Liver (tissue), 9 donors: Measurements from ENCODE around the gene SIRPB1. TPM values are rescaled to one million over a fixed set of nuclear protein-coding genes. Genes with fewer than 3 reads are reported as not detected.

Source experiments
- DNase-seq: peaks from one replicate; pipeline ENCODE4 v3.0.0-alpha.2; 2017; ENCODE audit warnings: low spot score
- H3K27ac ChIP-seq, 2 donors: one replicate each; pipeline ENCODE4 v1.7.0; 2013; ENCODE audit warnings: inconsistent platforms in 2 of 2, low read length in 2 of 2, control low read depth in 1 of 2, low read depth in 1 of 2, mild to moderate bottlenecking in 1 of 2
- H3K27me3 ChIP-seq, 4 donors: one replicate each; pipeline versions ENCODE4 v1.6.1 to v1.7.0; 2013; ENCODE audit warnings: low read length in 3 of 4, inconsistent platforms in 1 of 4, mild to moderate bottlenecking in 1 of 4, moderate library complexity in 1 of 4; ENCODE audit not compliant: control insufficient read depth in 4 of 4, insufficient read depth in 4 of 4
- H3K36me3 ChIP-seq, 4 donors: one replicate each; pipeline versions ENCODE4 v1.6.1 to v1.7.0; 2013; ENCODE audit warnings: low read length in 3 of 4, mild to moderate bottlenecking in 3 of 4, low read depth in 1 of 4, moderate library complexity in 1 of 4; ENCODE audit not compliant: control insufficient read depth in 4 of 4, insufficient read depth in 3 of 4
- H3K4me1 ChIP-seq, 4 donors: one replicate each; pipeline versions ENCODE4 v1.6.1 to v1.7.0; 2013; ENCODE audit warnings: low read length in 3 of 4, mild to moderate bottlenecking in 3 of 4, moderate library complexity in 1 of 4; ENCODE audit not compliant: control insufficient read depth in 4 of 4, insufficient read depth in 4 of 4
- H3K4me3 ChIP-seq, 3 donors: one replicate each; pipeline versions ENCODE4 v1.6.1 to v1.7.0; 2013; ENCODE audit warnings: low read length in 3 of 3, control low read depth in 1 of 3, low read depth in 1 of 3, mild to moderate bottlenecking in 1 of 3
- H3K9ac ChIP-seq, 2 donors: one replicate each; pipeline ENCODE4 v1.7.0; 2013; ENCODE audit warnings: low read length in 2 of 2, mild to moderate bottlenecking in 2 of 2, moderate library complexity in 2 of 2, control low read depth in 1 of 2, low read depth in 1 of 2
- H3K9me3 ChIP-seq, 4 donors: one replicate each; pipeline versions ENCODE4 v1.6.1 to v1.7.0; 2013; ENCODE audit warnings: low read length in 3 of 4; ENCODE audit not compliant: control insufficient read depth in 4 of 4
- CTCF ChIP-seq: fragments of 150-350 bp; IDR thresholded peaks from 2 replicates; pipeline ENCODE4 v1.5.1; 2017; ENCODE audit warnings: improper control_type of control experiment, low read depth, low read length; ENCODE audit not compliant: missing input control
- EGR1 ChIP-seq, 2 donors: IDR thresholded peaks; 2 replicates each; pipeline ENCODE4 v1.6.1; 2016 to 2018; ENCODE audit warnings: antibody characterized with exemption in 2 of 2, low read depth in 2 of 2
- HNF4G ChIP-seq: IDR thresholded peaks from 2 replicates; pipeline ENCODE4 v1.6.1; 2016; ENCODE audit warnings: antibody characterized with exemption
- JUND ChIP-seq, 2 donors: IDR thresholded peaks; 2 replicates each; pipeline ENCODE4 v1.6.1; 2016; ENCODE audit warnings: antibody characterized with exemption in 2 of 2
- NR2F2 ChIP-seq: IDR thresholded peaks from 2 replicates; pipeline ENCODE4 v1.6.1; 2016; ENCODE audit warnings: antibody characterized with exemption
- TAF1 ChIP-seq: conservative IDR thresholded peaks from 2 replicates; pipeline ENCODE4 v1.6.1; 2016; ENCODE audit warnings: antibody characterized with exemption, mild to moderate bottlenecking
- YY1 ChIP-seq: IDR thresholded peaks from 2 replicates; pipeline ENCODE4 v1.6.1; 2016; ENCODE audit warnings: antibody characterized with exemption, mild to moderate bottlenecking
- WGBS: extraction: QIAGEN DNeasy Blood & Tissue Kit; methylation state at CpG from one replicate; pipeline ENCODE4 v1.1.7; 2013; 5-methylcytosine and 5-hydroxymethylcytosine counted together
- polyA plus RNA-seq, 2 donors: library from polyadenylated mRNA; stranded (reverse) in 1 of 2; unstranded in 1 of 2; fragments of 200-250 nt in 1 of 2; fragments of >200 nt in 1 of 2; fragmentation: Nextera tagmentation in 1 of 2; extraction: Ambion mirVana in 1 of 2; gene quantifications; one replicate each; pipeline versions ENCODE4 v1.2.1 to v1.2.3, GENCODE V29; 2013 to 2015
- total RNA-seq, 2 donors: library from RNA; depleted of rRNA; stranded (reverse); fragments of >200 nt; gene quantifications; one replicate each; pipeline ENCODE4 v1.2.3, GENCODE V29; 2014
- TF ChIP-seq, protein P1 (sequence below): IDR thresholded peaks from 2 replicates; pipeline ENCODE4 v1.6.1; 2016; ENCODE audit warnings: antibody characterized with exemption, mild to moderate bottlenecking
- donor health status: healthy.
- donor health status: healthy.
- donor health status: healthy.
- donor health status: healthy.
- donor health status: healthy.

Gene SIRPB1
- total and polyA plus RNA-seq, 4 donors = 0.47 to 4.4 (median 1.4) TPM

- TF ChIP-seq EGR1 (IDR thresholded peaks at IDR 0.05; ENCODE audit: low read depth in 2 of 2) = no peak
- TF ChIP-seq JUND (IDR thresholded peaks at IDR 0.05) = no peak
- Histone ChIP-seq H3K27ac (no peak overlapping the region), H3K4me3 (no peak overlapping the region), H3K9me3 (no peaks in the 10 kb centered on the region), H3K9ac (no peak overlapping the region), H3K36me3 (no peaks in the 10 kb centered on the region), H3K4me1 (no peaks in the 10 kb centered on the region), H3K27me3 (peaks cover 0 to 10% (median 1%) of the 10 kb centered on the region in 4 donors)
- no peak for DNase-seq
- WGBS = 67% methylated on average over 5 of the region's 5 CpGs
Observed at GRCh38 chr20:1664911-1665310, 45.1 kb upstream of the SIRPB1 start.

DNA sequence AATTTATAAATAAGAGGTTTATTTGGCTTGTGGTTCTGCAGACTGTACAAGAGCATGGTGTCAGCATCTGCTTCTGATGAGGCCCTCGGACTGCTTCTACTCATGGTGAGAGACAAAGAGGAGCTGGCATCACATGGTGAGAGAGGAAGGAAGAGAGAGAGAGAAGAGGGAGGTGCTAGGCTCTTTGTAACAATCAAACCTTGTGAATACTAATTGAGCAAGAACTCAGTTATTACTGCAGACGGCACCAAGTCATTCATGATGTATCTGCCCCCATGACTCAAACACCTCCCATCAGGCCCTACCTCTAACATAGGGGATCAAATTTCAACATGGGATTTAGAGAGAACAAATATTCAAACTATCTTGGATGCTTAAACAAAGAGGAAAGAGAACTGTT, 44.1 kb upstream of the SIRPB1 start:
- Histone ChIP-seq H3K4me1 (no peaks in the 10 kb centered on the region), H3K9me3 (no peaks in the 10 kb centered on the region), H3K36me3 (no peaks in the 10 kb centered on the region), H3K27ac (no peak overlapping the region), H3K9ac (no peak overlapping the region), H3K27me3 (peaks cover 0 to 10% (median 1%) of the 10 kb centered on the region in 4 donors), H3K4me3 (no peak overlapping the region)
- TF ChIP-seq HNF4G (no peak), TAF1 (no peak), NR2F2 (no peak)
- TF ChIP-seq, protein P1, sequence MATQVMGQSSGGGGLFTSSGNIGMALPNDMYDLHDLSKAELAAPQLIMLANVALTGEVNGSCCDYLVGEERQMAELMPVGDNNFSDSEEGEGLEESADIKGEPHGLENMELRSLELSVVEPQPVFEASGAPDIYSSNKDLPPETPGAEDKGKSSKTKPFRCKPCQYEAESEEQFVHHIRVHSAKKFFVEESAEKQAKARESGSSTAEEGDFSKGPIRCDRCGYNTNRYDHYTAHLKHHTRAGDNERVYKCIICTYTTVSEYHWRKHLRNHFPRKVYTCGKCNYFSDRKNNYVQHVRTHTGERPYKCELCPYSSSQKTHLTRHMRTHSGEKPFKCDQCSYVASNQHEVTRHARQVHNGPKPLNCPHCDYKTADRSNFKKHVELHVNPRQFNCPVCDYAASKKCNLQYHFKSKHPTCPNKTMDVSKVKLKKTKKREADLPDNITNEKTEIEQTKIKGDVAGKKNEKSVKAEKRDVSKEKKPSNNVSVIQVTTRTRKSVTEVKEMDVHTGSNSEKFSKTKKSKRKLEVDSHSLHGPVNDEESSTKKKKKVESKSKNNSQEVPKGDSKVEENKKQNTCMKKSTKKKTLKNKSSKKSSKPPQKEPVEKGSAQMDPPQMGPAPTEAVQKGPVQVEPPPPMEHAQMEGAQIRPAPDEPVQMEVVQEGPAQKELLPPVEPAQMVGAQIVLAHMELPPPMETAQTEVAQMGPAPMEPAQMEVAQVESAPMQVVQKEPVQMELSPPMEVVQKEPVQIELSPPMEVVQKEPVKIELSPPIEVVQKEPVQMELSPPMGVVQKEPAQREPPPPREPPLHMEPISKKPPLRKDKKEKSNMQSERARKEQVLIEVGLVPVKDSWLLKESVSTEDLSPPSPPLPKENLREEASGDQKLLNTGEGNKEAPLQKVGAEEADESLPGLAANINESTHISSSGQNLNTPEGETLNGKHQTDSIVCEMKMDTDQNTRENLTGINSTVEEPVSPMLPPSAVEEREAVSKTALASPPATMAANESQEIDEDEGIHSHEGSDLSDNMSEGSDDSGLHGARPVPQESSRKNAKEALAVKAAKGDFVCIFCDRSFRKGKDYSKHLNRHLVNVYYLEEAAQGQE = no peak
- 39% methylated on average over 2 of the region's 2 CpGs for WGBS
- no peak for DNase-seq

DNA sequence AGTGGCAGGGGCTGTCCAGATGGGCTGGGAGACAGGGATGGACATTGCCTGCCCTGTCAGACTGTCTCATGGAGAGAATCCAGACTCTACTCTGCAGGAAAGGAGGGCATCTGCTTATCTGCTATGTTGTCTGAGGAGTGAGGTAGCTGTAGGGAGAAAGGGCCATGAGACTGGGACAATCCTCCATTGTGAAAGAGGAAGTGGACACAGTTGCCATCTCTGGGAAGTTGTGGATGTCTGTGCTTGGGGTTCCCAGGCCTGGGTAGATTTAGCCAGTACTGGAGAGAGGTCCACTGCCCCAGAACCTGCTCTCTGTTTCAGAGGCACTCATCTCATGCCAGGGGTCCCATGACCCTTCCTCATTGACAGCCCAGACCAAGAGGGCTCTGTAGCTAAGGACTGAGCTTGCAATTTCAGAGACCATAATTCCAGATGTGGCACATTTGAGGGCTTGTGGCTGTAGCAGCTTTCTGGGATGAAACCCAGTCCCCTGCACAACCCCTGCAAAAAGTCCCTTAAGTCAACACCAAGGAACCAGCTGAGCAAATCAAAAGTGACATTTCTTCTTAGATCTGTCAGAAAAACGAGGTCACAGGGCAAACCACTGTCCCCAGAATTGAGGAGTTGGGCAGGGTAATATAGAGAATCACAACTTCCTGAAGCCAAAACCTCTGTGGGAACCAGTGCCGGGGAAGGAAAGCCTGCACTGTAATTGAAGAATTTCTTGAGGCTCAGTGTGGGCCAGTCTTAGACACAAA, 41.9 kb upstream of the SIRPB1 start:
- H3K27ac ChIP-seq = no peak overlapping the region
- TF ChIP-seq EGR1 (IDR thresholded peaks at IDR 0.05; ENCODE audit: low read depth in 2 of 2) = no peak
- no peak for TF ChIP-seq YY1
- no peak for TF ChIP-seq CTCF
- WGBS = 47% methylated on average over 2 of the region's 2 CpGs
- H3K9me3 ChIP-seq = no peaks in the 10 kb centered on the region
- H3K36me3 ChIP-seq = no peaks in the 10 kb centered on the region
- no peak overlapping the region for H3K4me3 ChIP-seq
- peaks cover 0 to 13% (median 1%) of the 10 kb centered on the region in 4 donors for H3K27me3 ChIP-seq
- no peak for DNase-seq
- H3K4me1 ChIP-seq = no peaks in the 10 kb centered on the region
- H3K9ac ChIP-seq = no peak overlapping the region
